Upper lobe of left lung (tissue), 4 donors: Measurements from ENCODE around the gene HBS1L.

ENCODE experiments used
- POLR2A ChIP-seq, 4 donors: fragments of 450-650 bp; IDR thresholded peaks; one replicate each; pipeline ENCODE4 v1.5.1; 2016 to 2017; ENCODE audit warnings: antibody characterized with exemption in 4 of 4, mild to moderate bottlenecking in 2 of 4
- POLR2AphosphoS5 ChIP-seq, 2 donors: sonication (generic); formaldehyde crosslinking; IDR thresholded peaks; one replicate each; pipeline ENCODE4 v1.5.1; 2017; ENCODE audit warnings: antibody characterized with exemption in 2 of 2
- TF ChIP-seq, protein P1 (sequence below), 6 experiments: fragments of 450-650 bp in 4 of 6; fragments of 200-600 bp in 2 of 6; sonication (generic) in 2 of 6; IDR thresholded peaks; one replicate each; pipeline ENCODE4 v1.5.1; 2016 to 2019; ENCODE audit warnings: antibody characterized with exemption in 6 of 6

DNA sequence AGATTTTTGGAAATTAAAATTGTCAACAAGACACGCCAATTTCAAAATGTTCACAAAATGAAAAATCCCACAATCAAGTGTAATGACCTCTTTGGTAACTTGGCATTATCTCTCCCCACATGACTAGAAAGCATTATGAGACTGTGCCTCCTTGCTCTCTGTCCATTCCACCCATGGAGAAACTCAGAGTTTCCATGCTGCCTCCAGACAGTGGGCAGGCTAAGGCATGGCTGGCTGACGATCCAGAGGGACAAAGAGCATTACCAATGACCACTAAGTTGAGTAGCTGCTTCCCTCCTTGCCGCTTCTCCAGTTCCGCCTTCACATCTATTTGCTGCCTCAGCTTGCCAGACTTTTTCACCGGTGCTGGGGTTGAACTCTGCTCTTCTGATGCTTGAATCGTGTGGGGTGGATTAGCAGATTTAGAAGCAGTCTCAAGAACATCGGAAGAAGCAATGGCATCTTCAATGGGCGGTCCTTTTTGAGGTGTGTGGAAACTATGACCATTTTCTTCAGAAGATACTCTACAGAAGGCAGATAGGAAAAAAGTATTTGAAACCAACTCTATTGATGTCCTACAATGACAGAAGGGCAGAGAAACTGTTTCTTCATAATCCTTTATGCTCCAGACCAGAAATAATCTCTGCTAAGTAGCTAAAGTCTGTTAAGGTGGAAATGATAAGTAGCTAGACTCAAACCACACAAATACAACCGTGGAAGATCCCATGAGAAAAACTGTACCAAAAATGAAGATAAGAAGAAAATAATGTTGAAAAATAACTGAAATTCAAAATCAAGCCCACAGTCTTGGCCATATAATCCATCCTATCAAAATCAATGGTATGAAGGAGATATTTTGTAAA is 57.3 kb downstream of the HBS1L start:
- TF ChIP-seq, protein P1, sequence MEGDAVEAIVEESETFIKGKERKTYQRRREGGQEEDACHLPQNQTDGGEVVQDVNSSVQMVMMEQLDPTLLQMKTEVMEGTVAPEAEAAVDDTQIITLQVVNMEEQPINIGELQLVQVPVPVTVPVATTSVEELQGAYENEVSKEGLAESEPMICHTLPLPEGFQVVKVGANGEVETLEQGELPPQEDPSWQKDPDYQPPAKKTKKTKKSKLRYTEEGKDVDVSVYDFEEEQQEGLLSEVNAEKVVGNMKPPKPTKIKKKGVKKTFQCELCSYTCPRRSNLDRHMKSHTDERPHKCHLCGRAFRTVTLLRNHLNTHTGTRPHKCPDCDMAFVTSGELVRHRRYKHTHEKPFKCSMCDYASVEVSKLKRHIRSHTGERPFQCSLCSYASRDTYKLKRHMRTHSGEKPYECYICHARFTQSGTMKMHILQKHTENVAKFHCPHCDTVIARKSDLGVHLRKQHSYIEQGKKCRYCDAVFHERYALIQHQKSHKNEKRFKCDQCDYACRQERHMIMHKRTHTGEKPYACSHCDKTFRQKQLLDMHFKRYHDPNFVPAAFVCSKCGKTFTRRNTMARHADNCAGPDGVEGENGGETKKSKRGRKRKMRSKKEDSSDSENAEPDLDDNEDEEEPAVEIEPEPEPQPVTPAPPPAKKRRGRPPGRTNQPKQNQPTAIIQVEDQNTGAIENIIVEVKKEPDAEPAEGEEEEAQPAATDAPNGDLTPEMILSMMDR (IDR thresholded peaks at IDR 0.05): no peak
- TF ChIP-seq POLR2A (IDR thresholded peaks at IDR 0.05) (no peak), POLR2AphosphoS5 (IDR thresholded peaks at IDR 0.05) (no peak)
